SH-SY5Y (cell line): Measurements from ENCODE around the gene JCAD.

Experiments
- GATA2 ChIP-seq: IDR thresholded peaks from 2 replicates; pipeline ENCODE4 v1.6.1; 2011; ENCODE audit warnings: mild to moderate bottlenecking, low read depth, low read length
- GATA3 ChIP-seq: IDR thresholded peaks from 2 replicates; pipeline ENCODE4 v1.6.1; 2011; ENCODE audit warnings: low read depth, mild to moderate bottlenecking, low read length, moderate library complexity

DNA sequence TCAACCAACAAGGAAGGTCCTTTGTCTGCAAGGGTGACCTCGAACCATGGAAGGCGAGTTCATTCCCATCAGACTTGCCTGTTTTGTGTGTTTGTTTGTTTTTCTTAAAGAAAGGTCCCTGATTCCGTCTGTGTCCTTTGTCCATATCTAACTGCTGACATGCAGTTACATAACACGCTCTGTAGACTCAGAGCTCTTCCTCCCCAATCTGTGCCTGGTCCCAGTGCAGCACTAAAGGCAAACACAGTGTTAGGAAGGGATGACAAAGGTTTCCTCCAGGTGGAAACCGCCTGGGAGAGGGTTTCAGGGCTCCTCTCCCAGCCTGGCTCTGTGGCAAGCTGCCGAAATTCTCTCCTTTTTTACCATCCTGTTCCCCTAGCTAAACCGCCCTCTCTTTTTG is 13.4 kb downstream of the JCAD start:
- no peak for TF ChIP-seq GATA2
- no peak for TF ChIP-seq GATA3
